ES-I3 (cell line): ENCODE results near the gene BDH1.
"Not testable (repeated sequence)": the region's sequence is repeated elsewhere in the genome, so short reads cannot be mapped to it uniquely, and the experiment has no call there.

Source experiments
- H3K36me3 ChIP-seq: 2 replicates; pipeline ENCODE4 v1.6.1; 2013; ENCODE audit warnings: mild to moderate bottlenecking, low read length, control low read depth, moderate library complexity; ENCODE audit not compliant: insufficient read depth
- H3K4me1 ChIP-seq: 2 replicates; pipeline ENCODE4 v1.6.1; 2013; ENCODE audit warnings: mild to moderate bottlenecking, control low read depth, low read length; ENCODE audit not compliant: insufficient read depth
- H3K9ac ChIP-seq: 2 replicates; pipeline ENCODE4 v1.6.1; 2013; ENCODE audit warnings: low read depth, mild to moderate bottlenecking, low read length, moderate library complexity
- H3K9me3 ChIP-seq: 2 replicates; pipeline ENCODE4 v1.6.1; 2013; ENCODE audit warnings: mild to moderate bottlenecking, low read length, moderate library complexity; ENCODE audit not compliant: control insufficient read depth, insufficient read depth

BDH1 gene

GRCh38 chr3:197555281-197556261 lies at the start of gene BDH1:
Gene BDH1 (minus strand): TSS chr3:197555968. CDS start chr3:197546443, 9,525 bp downstream.
- H3K36me3 ChIP-seq = no peaks in the 10 kb centered on the region
- no peaks in the 10 kb centered on the region; the same call in 1 of the 2 replicates for H3K9me3 ChIP-seq
- no peaks in the 10 kb centered on the region for H3K4me1 ChIP-seq
- H3K9ac ChIP-seq = peak within 1 kb of the TSS; percentile 80

- Histone ChIP-seq H3K36me3 (peaks cover 17% of the 10 kb centered on the region), H3K4me1 (peaks cover 3% of the 10 kb centered on the region; the same call in 1 of the 2 replicates), H3K9ac (no peak overlapping the region), H3K9me3 (peaks cover 3% of the 10 kb centered on the region)
These were observed 47.7 kb upstream of the BDH1 start for GRCh38 chr3:197603317-197603933.

- not testable (repeated sequence) for H3K9ac ChIP-seq, H3K36me3 ChIP-seq, H3K9me3 ChIP-seq, H3K4me1 ChIP-seq
These were observed 46.6 kb upstream of the BDH1 start for GRCh38 chr3:197602351-197602750.

- not testable (repeated sequence) for H3K9me3 ChIP-seq, H3K36me3 ChIP-seq, H3K4me1 ChIP-seq, H3K9ac ChIP-seq
These were observed 45.7 kb upstream of the BDH1 start for GRCh38 chr3:197601566-197601840.

GRCh38 chr3:197600796-197601565 lies 45.2 kb upstream of the BDH1 start:
- Histone ChIP-seq H3K9ac (no peak overlapping the region), H3K9me3 (no peaks in the 10 kb centered on the region; the same call in 1 of the 2 replicates), H3K4me1 (peaks cover 3% of the 10 kb centered on the region; the same call in 1 of the 2 replicates), H3K36me3 (no peaks in the 10 kb centered on the region)

- Histone ChIP-seq H3K9ac (peak overlapping the region; percentile 23; the same call in 1 of the 2 replicates), H3K4me1 (peaks cover 3% of the 10 kb centered on the region; the same call in 1 of the 2 replicates), H3K36me3 (no peaks in the 10 kb centered on the region), H3K9me3 (no peaks in the 10 kb centered on the region)
These were observed 43.5 kb upstream of the BDH1 start for GRCh38 chr3:197599089-197599765.

- no peaks in the 10 kb centered on the region for H3K9me3 ChIP-seq
- no peaks in the 10 kb centered on the region for H3K36me3 ChIP-seq
- H3K4me1 ChIP-seq = peaks cover 3% of the 10 kb centered on the region; the same call in 1 of the 2 replicates
- no peak overlapping the region for H3K9ac ChIP-seq
These were observed 42.7 kb upstream of the BDH1 start for GRCh38 chr3:197598404-197598980.

GRCh38 chr3:197597335-197597734 lies 41.6 kb upstream of the BDH1 start:
- no peaks in the 10 kb centered on the region for H3K36me3 ChIP-seq

GRCh38 chr3:197595470-197596185 lies 39.9 kb upstream of the BDH1 start:
- H3K36me3 ChIP-seq = no peaks in the 10 kb centered on the region

More at GRCh38 chr3:197597335-197597734, 41.6 kb upstream of the BDH1 start:
- H3K9ac ChIP-seq = no peak overlapping the region
- peaks cover 3% of the 10 kb centered on the region; the same call in 1 of the 2 replicates for H3K4me1 ChIP-seq
- no peaks in the 10 kb centered on the region for H3K9me3 ChIP-seq

GRCh38 chr3:197593046-197593380 lies 37.2 kb upstream of the BDH1 start:
- Histone ChIP-seq H3K36me3 (no peaks in the 10 kb centered on the region), H3K9ac (no peak overlapping the region), H3K9me3 (no peaks in the 10 kb centered on the region), H3K4me1 (no peaks in the 10 kb centered on the region; the same call in 1 of the 2 replicates)

More at GRCh38 chr3:197595470-197596185, 39.9 kb upstream of the BDH1 start:
- peaks cover 3% of the 10 kb centered on the region; the same call in 1 of the 2 replicates for H3K4me1 ChIP-seq
- no peaks in the 10 kb centered on the region for H3K9me3 ChIP-seq
- no peak overlapping the region for H3K9ac ChIP-seq

- no peaks in the 10 kb centered on the region for H3K36me3 ChIP-seq
- no peaks in the 10 kb centered on the region for H3K9me3 ChIP-seq
- H3K4me1 ChIP-seq = no peaks in the 10 kb centered on the region; the same call in 1 of the 2 replicates
- H3K9ac ChIP-seq = no peak overlapping the region
These were observed 36.7 kb upstream of the BDH1 start for GRCh38 chr3:197592361-197593045.

- Histone ChIP-seq H3K9ac (no peak overlapping the region), H3K4me1 (no peaks in the 10 kb centered on the region; the same call in 1 of the 2 replicates), H3K9me3 (no peaks in the 10 kb centered on the region), H3K36me3 (no peaks in the 10 kb centered on the region)
These were observed 36.0 kb upstream of the BDH1 start for GRCh38 chr3:197591816-197592215.
